ENCODE results near the gene WWC2.

DNA sequence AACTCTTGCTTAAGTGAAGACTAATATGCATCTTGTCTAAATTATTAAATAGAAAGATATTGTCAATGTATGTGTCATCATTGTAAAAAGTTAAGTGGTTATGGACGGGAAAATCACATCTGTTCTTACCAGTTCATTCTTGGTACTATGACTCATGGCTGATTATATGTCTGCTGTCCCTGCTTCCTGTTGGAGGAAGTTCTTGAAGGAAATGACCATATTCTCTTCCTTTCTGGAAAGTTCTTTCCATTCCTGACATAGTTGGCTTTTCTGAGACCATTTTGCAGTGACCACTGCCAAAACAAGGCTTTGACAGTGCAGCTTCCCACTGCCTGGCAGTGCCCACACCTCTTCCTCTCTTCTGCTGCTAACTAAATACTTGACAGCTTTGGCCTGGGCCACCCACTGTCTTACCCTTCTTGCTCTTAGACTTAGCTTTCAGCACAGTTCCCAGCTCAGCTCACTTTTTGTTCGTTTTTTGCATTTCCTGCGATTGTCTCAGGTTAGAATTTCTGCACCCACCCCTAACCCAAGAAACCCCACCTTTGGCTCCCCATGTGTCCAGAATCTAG, 236.4 kb downstream of the WWC2 start:
- TF ChIP-seq CTCF (IDR thresholded peaks at IDR 0.05) (no peak), POLR2A (IDR thresholded peaks at IDR 0.05) (no peak)

All from uterus (tissue), 2 donors.